BJ (cell line): Measurements from ENCODE around the gene NUFIP2. TPM values are rescaled to one million over a fixed set of nuclear protein-coding genes. Genes with fewer than 3 reads are reported as not detected.

Experiments used
- CTCF ChIA-PET: fragments of 350-600 bp; formaldehyde crosslinking; extraction: SDS; loops from one replicate; lab custom pipeline; 2021; ENCODE audit warnings: antibody characterized with exemption, inconsistent platforms; lab: Yijun Ruan, JAX
- POLR2A ChIA-PET: fragments of 300-600 bp; sonication (Branson Sonifier 250); formaldehyde crosslinking; extraction: SDS; loops from one replicate; lab custom pipeline; 2021; ENCODE audit warnings: antibody characterized with exemption; lab: Charles Lee
- DNase-seq: peaks from one replicate; pipeline ENCODE4 v3.0.0-alpha.2; 2011; ENCODE audit warnings: low read depth
- H3K27me3 ChIP-seq: 2 replicates; pipeline ENCODE4 v1.6.0; 2011; ENCODE audit warnings: low read length; ENCODE audit not compliant: control insufficient read depth, insufficient read depth
- H3K36me3 ChIP-seq: 2 replicates; pipeline ENCODE4 v1.5.1; 2011; ENCODE audit warnings: low read length; ENCODE audit not compliant: control insufficient read depth, insufficient read depth
- H3K4me3 ChIP-seq: 2 replicates; pipeline ENCODE4 v1.5.1; 2011; ENCODE audit warnings: low read depth, mild to moderate bottlenecking, control low read depth, low read length
- polyA plus RNA-seq: library from polyadenylated mRNA; depleted of rRNA; stranded (reverse); fragments of >200 nt; gene quantifications from 2 replicates; pipeline ENCODE4 v1.2.3, GENCODE V29; 2011
- TF ChIP-seq, protein P1 (sequence below): IDR thresholded peaks from 2 replicates; pipeline ENCODE4 v1.5.1; 2011; ENCODE audit warnings: low read depth, mild to moderate bottlenecking, control low read depth, inconsistent platforms, low read length, moderate library complexity; ENCODE audit not compliant: insufficient read depth

NUFIP2 gene
- polyA plus RNA-seq, 1 experiment, result 7.3 TPM

DNA sequence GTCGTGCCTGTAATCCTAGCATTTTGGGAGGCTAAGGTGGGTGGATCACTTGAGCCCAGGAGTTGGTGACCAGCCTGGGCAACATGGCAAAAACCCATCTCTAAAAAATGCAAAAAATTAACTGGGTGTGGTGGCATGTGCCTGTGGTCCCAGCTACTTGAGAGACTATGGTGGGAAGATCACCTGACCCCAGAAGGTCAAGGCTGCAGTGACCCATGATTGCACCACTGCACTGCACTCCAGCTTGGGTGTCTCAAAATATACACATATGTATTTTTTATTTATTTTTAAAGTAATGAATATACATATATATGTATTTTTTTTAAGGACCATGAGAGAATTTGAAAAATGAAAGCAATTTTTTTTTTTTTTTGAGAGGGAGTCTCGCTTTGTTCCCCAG is 5.1 kb upstream of the NUFIP2 start:
- no peak for DNase-seq

DNA sequence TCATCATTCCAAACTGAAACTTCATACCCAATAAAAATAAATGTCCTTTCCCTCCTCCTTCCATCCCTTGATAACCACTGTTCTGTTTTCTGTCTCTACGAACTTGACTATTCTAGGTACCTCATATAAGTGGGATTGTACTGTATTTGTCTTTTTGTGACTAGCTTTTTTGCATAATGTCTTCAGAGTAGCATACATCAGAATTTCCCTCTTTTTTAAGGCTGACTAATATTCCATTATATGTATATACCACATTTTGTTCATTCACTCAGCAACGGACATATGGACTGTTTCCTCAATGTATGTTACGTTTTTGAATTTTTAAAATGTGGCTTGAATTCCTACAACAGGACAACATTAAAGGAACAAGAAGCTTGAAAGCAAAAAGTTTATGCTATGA is 1.5 kb upstream of the NUFIP2 start:
- no peak for DNase-seq
- H3K4me3 ChIP-seq, result no peak overlapping the region
- ChIA-PET CTCF (interaction anchor here (0.7 to 0.9 kb wide), 2 partner anchors 147 to 152 kb away, joined by 3 to 5 read pairs; no protein-coding TSS in a partner anchor), POLR2A (no interaction called here)
- TF ChIP-seq, protein P1, sequence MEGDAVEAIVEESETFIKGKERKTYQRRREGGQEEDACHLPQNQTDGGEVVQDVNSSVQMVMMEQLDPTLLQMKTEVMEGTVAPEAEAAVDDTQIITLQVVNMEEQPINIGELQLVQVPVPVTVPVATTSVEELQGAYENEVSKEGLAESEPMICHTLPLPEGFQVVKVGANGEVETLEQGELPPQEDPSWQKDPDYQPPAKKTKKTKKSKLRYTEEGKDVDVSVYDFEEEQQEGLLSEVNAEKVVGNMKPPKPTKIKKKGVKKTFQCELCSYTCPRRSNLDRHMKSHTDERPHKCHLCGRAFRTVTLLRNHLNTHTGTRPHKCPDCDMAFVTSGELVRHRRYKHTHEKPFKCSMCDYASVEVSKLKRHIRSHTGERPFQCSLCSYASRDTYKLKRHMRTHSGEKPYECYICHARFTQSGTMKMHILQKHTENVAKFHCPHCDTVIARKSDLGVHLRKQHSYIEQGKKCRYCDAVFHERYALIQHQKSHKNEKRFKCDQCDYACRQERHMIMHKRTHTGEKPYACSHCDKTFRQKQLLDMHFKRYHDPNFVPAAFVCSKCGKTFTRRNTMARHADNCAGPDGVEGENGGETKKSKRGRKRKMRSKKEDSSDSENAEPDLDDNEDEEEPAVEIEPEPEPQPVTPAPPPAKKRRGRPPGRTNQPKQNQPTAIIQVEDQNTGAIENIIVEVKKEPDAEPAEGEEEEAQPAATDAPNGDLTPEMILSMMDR, result no peak
- H3K36me3 ChIP-seq, result no peaks in the 10 kb centered on the region
- no peaks in the 10 kb centered on the region for H3K27me3 ChIP-seq

More for the DNA sequence above, 5.1 kb upstream of the NUFIP2 start:
- Histone ChIP-seq H3K36me3 (no peaks in the 10 kb centered on the region), H3K27me3 (no peaks in the 10 kb centered on the region), H3K4me3 (no peak overlapping the region)
- CTCF ChIA-PET, result interaction anchor here (0.6 to 0.9 kb wide), 2 partner anchors 150 to 291 kb away, joined by 3 read pairs; no protein-coding TSS in a partner anchor
- POLR2A ChIA-PET, result no interaction called here
- TF ChIP-seq, protein P1, result no peak

DNA sequence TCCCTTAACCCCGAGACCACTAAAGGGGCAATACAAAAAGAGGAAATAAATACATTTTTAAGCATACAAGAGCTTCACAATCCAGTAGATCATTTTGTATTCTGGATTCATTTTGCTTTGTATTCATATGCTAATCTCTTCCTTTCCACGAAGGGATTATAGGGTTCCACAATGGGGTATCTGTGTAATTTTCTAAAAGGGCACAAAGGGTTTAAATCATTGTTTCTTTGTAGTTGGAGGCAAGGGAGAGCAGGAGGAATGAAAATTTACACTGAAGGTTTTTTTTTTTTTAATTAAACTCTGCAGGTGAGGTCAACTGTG is 592 bp upstream of the NUFIP2 start:
- H3K27me3 ChIP-seq, result no peaks in the 10 kb centered on the region
- no peaks in the 10 kb centered on the region for H3K36me3 ChIP-seq
- TF ChIP-seq, protein P1, result no peak
- ChIA-PET CTCF (interaction anchor here (0.8 to 1.8 kb wide), 6 partner anchors 9 to 178 kb away, joined by 3 to 7 read pairs (median 4); no protein-coding TSS in a partner anchor), POLR2A (interaction anchor here (0.7 to 1.0 kb wide), 5 partner anchors 38 to 146 kb away, joined by 3 to 6 read pairs (median 3); no protein-coding TSS in a partner anchor)
- DNase-seq, result no peak
- peak overlapping the region; percentile 47 for H3K4me3 ChIP-seq

DNA sequence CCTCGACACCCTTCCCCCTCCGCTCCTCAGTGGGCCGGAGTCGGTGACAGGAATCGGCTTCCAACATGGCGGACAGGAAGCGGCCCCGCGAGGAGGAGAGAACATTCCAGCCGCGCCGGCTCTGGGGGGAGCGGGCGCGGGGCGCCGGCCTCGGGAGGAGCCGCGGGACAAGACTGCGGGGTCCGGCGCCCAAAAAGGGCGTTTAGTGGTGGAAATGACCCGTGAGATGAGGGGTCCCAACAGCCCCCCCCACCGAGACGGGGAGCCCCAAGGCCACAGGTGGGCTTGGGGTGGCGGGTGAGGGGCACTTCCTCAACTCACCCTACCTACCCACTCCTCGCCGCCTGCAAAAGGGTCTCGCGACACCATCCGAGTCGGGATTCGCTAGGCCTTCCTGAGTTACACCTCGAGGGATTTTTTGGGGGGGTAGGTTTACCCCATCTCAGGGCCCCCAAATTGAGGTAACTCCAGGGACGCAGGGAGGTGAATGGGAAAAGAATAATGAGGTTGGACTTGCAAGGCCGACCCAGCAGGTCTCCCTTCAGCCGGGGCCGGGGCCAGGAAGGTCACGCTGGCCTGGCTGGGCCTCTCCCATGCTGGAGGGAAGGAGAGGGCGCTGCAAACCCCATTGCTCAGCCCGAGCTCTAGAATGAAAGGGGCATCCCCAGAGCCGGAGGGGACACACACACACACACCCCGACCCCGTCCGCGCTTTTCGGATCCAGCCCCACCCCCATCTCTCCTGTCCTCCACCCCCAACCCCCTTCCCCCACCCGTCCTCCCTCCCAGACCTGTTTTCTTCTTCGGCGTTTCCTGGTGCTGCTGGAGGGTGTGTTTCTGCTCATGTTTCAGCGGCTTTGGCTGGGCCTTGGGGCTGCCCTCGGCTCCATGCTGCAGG is 707 bp downstream of the NUFIP2 start:
- H3K36me3 ChIP-seq, result no peaks in the 10 kb centered on the region
- CTCF ChIA-PET, result interaction anchor here (1.0 to 4.2 kb wide), 8 partner anchors 15 to 169 kb away, joined by 3 to 50 read pairs (median 6); no protein-coding TSS in a partner anchor
- no peaks in the 10 kb centered on the region for H3K27me3 ChIP-seq
- POLR2A ChIA-PET, result interaction anchor here (0.6 to 1.0 kb wide), 5 partner anchors 43 to 1007 kb away, joined by 3 to 6 read pairs (median 3); no protein-coding TSS in a partner anchor
- no peak for DNase-seq
- TF ChIP-seq, protein P1, result no peak
- H3K4me3 ChIP-seq, result peak overlapping the region; percentile 79
